Fibroblast of lung (primary cell): ENCODE data around the gene PACRG.

Source experiments
- CTCF ChIP-seq, 2 donors: IDR thresholded peaks in 1 of 2; conservative IDR thresholded peaks in 1 of 2; 1 replicate in 1 of 2; 2 replicates in 1 of 2; pipeline ENCODE4 v1.5.1; 2011 to 2012; ENCODE audit warnings: low read length in 2 of 2, control low read depth in 1 of 2, inconsistent platforms in 1 of 2, low read depth in 1 of 2, mild to moderate bottlenecking in 1 of 2
- EZH2 ChIP-seq: IDR thresholded peaks from 2 replicates; pipeline ENCODE4 v1.5.1; 2012; ENCODE audit warnings: low read length, control low read depth, mild to moderate bottlenecking; ENCODE audit errors: missing control alignments

GRCh38 chr6:162887981-162888689 lies 160.4 kb downstream of the PACRG start:
- TF ChIP-seq EZH2 (no peak), CTCF (conservative IDR thresholded peaks at IDR 0.05 in 1 of 2, IDR thresholded peaks at IDR 0.05 in 1 of 2; ENCODE audit: low read depth in 1 of 2, low read length in 2 of 2) (no peak)
